ENCODE measurements around the gene FBXO8.
"Not testable (repeated sequence)": the region's sequence is repeated elsewhere in the genome, so short reads cannot be mapped to it uniquely, and the experiment has no call there.

The FBXO8 gene

DNA sequence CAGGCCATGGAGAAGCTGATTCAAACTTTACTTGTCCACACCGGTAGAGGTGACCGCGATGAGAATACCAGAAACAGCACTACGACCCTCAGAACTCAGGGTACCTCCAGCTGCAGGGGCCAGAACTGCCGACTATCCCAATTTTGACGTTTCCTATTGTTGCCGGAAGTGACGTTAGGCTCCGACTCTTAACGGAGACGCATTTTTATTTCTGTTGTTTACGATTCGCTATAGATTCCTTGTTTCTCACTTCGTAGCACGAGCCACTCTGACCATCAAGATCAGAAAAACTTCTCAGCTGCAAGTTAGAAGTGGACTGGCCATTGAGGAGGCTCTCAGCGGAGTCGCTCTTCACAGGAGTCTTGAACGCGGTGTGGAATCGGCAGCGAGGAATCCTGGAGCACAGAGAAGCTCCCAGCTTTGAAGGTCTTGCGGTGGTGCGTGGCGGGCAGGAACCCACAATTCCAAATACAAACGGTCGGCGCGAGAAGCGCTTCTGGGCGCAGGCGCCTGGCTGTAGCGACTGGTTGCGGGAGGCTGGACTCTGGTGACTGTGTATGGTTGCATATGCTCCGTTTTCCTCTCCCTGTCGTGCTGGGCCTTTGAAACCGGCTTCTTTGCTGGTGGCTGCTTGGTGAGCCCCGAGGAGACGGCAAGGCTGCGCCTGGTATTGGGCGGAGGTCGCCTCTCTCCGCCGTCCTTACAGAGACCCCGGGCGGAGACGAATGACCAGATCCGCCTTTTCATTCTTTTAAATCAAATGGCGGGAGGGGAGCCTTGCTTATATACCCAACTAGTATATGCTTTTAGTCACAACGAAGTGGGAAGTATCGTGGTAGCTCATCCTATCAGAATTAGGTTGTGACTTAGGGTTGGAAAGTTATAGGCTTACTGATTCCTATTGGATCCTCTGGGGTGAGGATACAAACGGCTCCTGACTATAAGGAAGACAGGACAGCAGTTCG lies at the start of gene FBXO8, which contains the start of gene CEP44:
TSS of gene FBXO8 (minus strand) at position 161 of the 965 bp plus-strand sequence. CDS start 20,575 bp downstream, outside the sequence.
TSS of gene CEP44 (plus strand) at position 405 of the 965 bp plus-strand sequence. CDS start 15,211 bp downstream, outside the sequence.
- peak; percentile 71 for DNase-seq

DNA sequence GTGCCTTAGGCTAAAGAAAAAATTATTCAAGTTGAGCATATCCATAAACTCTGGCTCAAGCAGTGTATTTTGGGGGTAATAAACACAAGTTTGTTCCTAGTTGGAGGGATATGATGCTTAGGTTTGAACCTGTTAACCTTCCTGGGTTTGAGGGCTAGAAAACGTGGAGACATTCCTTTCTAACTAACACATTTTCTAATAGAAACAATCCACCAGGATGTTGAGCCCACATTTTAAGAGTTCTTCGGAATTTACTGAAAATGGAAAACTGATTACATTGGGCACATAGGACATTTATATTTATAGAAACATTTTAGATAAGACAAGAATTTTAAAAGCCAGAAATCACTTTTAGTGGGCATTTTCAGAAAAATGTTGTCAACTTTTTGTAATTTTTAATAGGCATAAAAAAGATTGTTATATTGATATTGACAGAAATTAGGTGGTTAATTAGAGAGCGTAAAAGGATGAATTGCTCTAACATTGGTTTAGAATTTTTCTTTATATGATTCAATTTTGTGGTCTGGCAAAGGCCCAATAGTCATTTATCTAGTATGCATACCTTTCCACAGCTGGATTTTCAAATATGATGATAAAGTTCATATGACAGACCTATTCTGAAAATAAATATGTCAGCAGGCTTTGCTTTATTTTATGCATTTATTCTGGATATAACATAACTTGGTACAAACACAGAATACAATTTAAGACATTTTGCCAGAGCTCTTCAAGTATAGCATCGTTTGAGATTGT lies 49.5 kb upstream of the FBXO8 start:
- no peak for DNase-seq

DNA sequence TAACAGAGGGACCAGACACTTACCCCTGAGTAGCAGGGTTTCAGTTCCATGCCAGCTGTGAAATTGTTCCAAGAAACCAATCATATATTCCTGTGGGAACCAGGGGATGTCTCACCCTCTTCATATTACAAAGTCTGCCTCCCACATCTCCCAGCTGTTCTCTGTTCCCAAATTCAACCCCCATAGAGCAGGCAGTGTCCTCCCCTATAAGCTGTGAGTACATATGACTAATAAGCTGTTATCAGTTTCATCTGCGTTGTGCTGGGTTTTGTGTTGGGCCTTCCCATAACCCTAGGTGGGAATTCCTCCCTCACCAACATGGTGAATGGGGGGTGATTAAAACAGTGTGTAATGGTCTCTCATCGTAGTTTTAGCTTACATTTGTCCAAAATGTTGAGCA lies 41.3 kb upstream of the FBXO8 start:
- no peak for DNase-seq

- DNase-seq: no peak
Measured at GRCh38 chr4:174324236-174324635, 40.8 kb upstream of the FBXO8 start.

GRCh38 chr4:174320494-174321199 lies 37.2 kb upstream of the FBXO8 start:
- no peak for DNase-seq

DNA sequence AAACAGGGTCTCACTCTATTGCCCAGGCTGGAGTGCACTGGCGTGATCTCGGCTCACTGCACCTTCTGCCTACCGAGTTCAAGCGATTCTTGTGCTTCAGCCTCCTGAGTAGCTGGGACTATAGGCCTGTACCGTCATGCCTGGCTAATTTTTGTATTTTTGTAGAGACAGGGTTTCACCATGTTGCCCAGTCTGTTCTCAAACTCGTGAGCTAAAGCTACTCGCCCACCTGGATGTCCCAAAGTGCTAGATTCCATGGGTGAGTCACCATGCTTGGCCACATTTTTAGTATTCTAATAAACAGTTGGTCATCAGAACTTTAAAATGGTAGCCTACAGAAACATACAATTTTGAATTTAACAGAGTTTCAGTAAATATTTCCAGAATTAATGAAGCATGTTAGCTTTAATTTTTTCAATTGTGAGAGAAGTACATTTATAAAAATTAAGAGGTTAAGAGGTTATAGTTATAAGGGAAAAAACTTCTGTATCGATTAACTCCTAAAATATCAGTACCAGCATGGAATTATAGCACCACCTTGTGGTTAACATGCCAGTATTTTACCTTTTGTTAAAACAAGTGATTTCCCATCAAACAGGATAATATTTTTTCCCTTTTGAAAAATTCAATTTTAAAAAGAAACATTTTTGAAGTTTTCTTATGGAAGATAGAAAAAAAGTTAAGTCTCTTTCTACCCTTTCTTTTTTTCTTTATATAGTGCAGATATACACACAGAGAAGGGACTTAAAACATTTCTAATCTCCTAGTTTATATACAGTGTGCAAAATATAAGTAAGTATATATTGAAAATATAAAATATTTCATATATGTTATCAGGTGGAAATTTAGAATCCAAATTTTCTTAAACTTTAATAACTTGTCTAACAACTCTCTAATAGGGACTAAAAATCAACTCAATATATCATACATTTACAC lies 35.6 kb upstream of the FBXO8 start:
- no peak for DNase-seq

- no peak for DNase-seq
Measured at GRCh38 chr4:174317531-174317930, 34.1 kb upstream of the FBXO8 start.

GRCh38 chr4:174316954-174317353 lies 33.5 kb upstream of the FBXO8 start:
- no peak for DNase-seq

DNA sequence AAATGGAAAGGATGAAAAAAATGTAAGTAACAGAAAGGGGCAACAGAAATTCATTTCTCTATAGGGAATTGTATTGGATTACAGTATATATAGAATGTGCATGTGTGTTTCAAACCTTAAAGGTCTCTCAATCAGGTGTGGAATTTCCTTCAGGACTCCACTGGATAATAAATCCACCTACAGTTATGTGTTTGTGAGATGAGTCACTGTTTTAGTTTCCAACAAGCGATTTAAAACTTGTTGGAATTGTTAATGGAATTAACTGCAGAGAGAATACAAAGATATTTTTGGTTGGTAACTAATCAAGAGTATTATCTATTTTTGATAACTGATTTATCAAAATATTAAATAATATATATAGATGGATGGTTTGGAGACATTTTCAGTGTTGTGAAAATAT lies 33.1 kb upstream of the FBXO8 start:
- no peak for DNase-seq

DNA sequence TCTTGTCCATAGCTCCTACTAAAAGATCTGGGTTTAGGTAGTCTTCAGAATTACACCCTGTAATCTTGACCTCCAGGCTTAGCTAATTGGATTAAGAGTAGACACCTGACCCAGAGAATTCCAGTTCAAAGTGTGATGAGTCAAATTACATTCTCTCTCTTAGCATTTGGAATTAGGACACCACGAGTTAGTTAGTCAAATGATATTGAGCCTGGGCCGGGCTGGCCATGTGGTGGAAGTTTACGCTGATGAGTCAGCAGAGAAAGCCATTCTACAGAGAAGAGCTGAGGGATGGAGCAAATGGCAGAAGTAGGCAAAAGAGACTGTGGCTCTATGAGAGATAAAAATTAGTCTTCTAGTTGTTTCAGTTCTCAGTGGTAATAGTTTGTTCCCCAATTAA lies 31.3 kb upstream of the FBXO8 start:
- no peak for DNase-seq

DNA sequence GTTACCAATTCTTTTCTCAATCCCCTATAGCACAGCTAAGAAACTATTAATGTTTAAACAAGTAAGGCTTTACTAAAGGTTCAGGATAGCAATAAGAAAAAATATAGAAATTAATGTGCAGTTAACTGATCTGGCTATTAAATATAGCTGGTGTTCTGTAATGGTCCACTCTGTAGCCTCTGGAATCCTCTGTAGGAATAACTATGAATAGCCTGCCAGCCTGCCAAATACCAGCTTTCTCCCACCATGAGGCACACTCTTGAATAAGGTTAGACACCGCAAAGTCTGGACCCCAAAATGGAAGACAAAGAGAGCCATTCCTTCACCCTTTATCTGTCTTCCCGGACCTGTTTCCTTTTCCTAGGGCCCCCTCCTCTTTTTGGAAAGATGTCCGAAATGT lies 30.8 kb upstream of the FBXO8 start:
- no peak for DNase-seq

GRCh38 chr4:174312993-174313392 lies 29.5 kb upstream of the FBXO8 start:
- DNase-seq: no peak

GRCh38 chr4:174307694-174308093 lies 24.2 kb upstream of the FBXO8 start:
- DNase-seq: no peak

GRCh38 chr4:174305961-174306360 lies 22.5 kb upstream of the FBXO8 start:
- no peak for DNase-seq

- DNase-seq: no peak
Measured at GRCh38 chr4:174304664-174305063, 21.2 kb upstream of the FBXO8 start.

DNA sequence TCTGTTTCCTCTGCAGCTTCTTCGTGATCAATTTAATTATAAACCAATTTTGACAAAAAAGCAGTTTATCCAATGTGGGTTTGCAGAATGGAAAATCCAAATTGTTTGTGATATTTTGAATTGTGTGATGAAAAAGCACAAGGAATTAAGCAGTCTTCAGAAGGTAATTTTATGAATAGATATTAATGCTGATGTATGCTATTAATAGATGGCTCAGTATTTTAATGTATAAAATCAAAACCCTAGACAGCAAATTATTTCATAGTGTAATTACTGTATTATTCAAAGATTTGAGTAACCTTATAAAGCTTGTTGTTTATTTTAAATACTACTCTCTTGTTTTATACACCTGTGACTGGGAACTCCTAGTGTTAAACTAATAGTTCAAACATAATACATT lies 20.2 kb upstream of the FBXO8 start:
- DNase-seq: no peak

DNA sequence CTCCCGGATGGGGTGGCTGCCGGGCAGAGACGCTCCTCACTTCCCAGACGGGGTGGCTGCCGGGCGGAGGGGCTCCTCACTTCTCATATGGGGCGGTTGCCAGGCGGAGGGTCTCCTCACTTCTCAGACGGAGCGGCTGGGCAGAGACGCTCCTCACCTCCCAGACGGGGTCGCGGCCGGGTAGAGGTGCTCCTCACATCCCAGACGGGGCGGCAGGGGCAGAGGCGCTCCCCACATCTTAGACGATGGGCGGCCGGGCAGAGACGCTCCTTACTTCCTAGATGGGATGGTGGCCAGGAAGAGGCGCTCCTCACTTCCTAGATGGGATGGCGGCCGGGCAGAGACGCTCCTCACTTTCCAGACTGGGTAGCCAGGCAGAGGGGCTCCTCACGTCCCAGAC lies 11.7 kb upstream of the FBXO8 start:
- not testable (repeated sequence) for DNase-seq

- DNase-seq: not testable (repeated sequence)
Measured at GRCh38 chr4:174294641-174295040, 11.2 kb upstream of the FBXO8 start.

GRCh38 chr4:174292473-174292872 lies 9.0 kb upstream of the FBXO8 start:
- no peak for DNase-seq

DNA sequence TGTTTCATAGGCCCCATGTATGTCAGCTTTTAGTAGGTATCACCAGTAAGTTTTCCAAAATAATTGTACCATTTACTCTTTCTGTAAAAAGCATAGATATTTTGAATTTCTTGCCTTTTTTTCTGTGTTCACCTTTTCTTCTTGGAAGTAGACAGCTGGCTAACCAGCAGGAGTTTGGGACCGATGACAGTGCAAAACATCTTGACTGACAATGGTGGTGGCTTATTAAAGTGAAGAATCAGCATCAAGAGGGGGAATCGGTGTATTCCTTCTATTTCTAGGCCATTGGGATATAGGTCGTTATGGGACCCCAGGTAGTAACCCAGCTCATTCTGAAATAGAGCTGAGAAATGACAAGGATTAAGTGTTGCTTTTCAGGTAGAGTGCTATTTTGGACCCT lies 3.4 kb upstream of the FBXO8 start:
- no peak for DNase-seq

- DNase-seq: no peak
Measured at GRCh38 chr4:174284487-174284886, 1.0 kb upstream of the FBXO8 start.
